GM18526 (cell line): ENCODE results near the gene FBXW8.

Source experiments
- POLR2A ChIP-seq: IDR thresholded peaks from 3 replicates; pipeline ENCODE4 v1.6.1; 2011; ENCODE audit not compliant: insufficient read length; ENCODE audit errors: extremely low read depth

The FBXW8 gene

DNA sequence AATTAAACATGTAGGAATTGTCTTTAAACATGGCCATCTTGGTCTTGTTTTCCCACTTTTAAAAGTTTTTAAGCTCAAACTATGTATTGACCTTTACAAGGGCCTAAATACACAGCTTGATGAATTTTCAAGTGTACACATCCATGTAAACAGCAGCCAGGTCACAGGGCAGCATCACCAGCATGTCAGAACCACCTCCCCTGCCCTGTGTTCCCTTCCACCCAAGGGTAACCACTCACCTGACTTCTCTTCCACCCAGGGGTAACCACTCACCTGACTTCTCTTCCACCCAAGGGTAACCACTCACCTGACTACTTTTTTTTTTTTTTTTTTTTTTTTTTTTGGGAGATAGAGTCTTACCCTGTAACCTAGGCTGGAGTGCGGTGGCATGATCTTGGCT, 4.6 kb downstream of the FBXW8 start:
- TF ChIP-seq POLR2A = no peak

DNA sequence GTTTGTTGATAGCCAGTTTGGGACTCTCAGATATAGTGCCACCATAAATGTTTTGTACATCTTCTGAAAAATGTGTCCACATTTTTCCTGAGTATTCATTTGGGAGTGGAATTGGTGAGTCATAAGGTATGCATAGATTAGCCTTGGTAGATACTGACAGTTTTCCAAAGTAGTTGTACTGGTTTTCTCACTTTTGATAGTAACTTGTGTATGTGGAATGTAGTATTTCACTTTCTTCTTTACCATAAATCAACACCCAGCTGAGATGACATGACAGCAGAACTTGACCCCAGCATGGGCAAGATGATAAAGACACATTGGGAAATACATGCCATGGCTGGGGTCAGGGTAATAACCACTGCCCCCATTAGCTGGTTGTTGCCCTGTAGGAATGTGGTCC, 5.4 kb downstream of the FBXW8 start:
- no peak for TF ChIP-seq POLR2A

DNA sequence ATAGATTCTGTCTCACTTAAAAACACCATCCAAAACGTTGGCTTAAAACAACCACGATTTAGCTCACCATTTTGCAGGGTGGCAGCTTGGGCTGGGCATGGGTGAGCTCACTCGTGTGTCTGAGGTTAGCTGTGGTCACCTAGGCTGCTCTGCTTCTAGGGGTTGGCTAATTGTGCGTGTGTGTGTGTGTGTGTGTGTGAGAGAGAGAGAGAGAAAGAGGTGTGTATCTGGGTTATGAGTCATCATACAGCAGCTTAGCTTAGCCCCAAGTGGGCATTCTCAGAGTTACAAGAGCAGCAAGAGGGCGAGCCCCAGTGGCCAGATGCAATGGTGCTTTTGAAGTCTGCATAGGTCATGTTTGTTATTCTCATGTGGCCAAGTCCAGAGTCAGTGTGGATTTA, 6.0 kb downstream of the FBXW8 start:
- TF ChIP-seq POLR2A = no peak

DNA sequence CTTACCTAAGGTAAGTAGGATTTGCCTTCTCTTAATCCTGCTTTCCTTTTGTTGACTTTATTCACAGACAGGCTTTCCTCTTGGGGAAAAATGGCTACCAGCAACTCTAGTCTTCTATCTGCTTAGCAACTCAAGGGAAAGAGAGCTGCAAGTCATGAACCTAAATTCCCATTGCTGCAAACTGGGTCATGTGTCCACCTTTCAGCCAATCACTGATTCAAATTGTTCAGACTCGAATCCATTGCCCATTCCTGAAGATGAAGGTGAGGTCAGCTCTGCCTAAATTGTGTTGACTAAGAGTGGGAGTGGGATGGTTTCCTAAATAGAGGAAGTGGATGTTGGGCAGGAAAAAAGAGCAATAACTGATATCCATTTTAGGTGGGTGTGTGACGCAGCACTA, 7.7 kb downstream of the FBXW8 start:
- TF ChIP-seq POLR2A = no peak

DNA sequence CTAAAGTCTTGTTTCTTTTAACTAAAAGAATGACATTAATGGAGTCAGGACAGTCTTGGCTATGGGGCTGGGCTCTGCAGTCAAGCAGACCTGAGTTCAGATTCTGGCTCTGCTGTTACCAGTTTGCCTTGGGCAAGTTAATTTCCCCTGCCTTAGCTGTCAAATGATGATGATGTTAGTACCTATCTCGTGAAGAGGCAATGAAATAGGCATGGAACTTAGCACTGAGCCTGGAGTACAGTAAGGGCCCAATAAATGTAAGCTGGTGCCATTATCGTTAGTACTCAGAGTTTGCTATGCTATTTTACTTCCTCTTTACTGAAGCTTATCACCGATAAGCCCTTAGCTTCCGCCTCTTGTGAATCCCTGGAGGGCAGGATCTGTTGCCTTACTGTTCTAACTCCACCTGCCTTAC, 8.5 kb downstream of the FBXW8 start:
- TF ChIP-seq POLR2A = no peak

DNA sequence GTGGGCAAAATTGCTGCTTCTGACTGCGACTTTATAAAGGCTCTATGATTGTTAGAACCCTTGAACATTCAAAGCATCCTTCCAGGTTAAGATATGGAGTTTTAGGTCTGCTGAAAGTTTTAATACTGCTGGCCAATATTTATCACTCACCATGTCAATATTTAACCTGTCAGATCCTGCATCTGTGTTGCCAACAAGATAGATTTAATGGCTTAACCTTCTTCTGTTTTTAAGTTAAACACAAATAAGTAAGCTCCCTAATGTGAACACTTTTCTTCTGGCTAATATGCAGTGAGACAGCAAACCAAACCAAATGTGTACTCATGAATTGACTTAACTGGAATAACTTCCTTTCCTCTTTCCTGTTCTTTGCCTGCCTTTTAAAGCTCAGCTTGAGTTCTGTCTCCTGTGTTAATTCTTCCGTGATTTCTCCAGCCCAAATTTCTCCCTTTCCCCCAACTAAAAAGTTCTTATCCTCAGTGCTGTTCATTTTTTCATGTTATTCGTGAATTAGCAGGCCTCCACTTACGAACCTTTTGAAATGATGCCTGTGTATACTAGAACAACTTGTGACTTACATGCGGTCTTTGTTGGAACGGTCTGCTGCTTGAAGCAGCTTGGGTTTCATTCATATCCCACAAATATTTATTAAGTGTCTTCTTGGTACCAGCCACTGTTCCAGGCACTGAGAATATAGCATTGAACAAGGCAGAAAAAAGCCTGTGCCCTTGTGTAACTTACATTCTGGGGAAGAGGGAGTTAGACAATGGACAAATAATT, 9.1 kb downstream of the FBXW8 start:
- TF ChIP-seq POLR2A = no peak

DNA sequence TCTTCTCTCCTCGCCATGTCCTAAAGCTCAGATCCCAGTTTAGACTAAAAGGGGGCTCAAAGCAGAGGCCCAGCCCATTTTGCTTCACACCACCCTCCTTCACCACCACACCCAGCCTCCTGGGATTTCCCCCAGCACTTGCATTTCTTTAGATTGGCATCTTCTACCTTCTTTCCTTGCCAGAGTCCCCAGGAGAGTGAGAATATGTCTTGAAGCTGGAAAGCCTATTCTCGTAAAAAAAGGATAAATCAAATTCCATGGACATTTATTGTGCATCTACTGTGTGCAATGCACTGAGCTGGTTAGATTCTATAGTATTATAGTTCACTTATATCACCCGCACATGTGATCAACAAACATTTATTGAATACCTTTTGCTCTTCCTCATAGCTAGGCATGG, 10.2 kb downstream of the FBXW8 start:
- no peak for TF ChIP-seq POLR2A

DNA sequence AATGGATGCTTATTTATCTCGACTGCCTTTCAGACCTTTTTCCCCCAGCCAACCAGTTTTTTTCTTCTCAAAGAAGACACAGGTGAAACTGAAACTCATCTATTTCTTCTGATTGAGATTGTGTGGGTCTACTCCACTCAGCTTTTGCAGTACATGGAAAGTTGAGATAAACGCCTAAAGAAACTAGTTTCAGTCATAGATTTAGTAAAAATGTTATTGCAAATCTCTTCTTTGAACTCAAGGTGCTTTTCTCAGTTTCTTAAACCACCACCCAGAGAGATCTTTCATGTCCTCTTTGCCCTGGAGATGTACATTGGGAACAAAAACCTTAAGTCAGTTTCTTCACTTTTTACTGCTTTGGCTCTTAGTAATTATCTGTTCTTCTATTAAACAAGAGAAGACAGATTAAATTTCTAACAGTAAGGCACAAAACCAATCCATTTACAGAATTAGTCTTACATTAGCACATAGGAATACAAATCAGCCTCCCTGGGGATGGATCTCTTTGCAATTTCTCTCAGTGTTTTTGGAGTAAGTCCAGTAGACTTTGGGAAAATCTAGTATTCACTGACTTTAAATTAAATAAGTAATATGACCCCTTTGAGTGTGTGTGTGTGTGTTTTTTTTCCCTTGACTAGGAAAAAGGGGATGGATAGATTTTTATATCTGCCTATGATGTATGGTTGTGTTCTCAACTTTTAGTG, 11.6 kb downstream of the FBXW8 start:
- no peak for TF ChIP-seq POLR2A

DNA sequence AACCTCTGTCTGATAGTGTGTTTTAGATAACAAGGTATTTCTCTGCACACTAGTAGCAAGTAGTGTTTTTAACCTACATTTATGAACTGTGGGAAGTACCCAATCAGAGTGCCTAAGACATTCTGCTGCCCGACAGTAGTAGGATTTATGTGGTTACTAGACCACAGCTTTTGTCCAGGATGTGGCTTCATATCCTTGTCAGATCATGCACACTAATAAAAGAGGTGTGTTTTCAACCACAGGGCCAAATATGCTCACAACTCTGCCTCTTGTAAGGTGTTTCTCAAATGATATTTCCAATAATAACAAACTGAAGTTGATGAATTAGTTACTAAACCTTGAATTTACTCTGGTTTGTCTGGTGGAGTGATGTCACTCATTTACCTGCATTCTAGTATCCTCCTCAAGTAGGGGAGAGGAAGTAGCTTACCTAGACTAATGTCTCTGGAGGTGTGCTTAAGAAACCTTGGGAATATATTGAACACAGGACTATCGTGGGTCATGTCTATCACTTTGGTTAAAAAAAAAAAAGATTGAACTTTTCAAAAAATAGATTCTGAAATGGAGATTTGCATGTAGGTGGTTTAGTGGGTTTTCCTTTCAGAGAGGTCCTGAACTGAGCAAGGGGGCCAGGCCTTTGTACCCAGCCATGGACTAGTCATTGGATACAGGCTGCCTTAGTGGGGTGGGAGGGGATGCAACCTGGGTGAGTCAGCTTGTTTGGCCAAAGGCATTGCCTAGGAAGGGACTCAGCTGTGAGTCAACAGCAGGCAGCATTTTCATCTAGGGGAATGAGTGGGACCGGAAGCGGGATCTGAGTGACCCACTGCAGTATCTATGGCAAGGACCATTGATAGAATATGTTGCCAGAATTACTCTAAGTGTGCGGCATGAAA, 14.1 kb downstream of the FBXW8 start:
- TF ChIP-seq POLR2A = no peak

DNA sequence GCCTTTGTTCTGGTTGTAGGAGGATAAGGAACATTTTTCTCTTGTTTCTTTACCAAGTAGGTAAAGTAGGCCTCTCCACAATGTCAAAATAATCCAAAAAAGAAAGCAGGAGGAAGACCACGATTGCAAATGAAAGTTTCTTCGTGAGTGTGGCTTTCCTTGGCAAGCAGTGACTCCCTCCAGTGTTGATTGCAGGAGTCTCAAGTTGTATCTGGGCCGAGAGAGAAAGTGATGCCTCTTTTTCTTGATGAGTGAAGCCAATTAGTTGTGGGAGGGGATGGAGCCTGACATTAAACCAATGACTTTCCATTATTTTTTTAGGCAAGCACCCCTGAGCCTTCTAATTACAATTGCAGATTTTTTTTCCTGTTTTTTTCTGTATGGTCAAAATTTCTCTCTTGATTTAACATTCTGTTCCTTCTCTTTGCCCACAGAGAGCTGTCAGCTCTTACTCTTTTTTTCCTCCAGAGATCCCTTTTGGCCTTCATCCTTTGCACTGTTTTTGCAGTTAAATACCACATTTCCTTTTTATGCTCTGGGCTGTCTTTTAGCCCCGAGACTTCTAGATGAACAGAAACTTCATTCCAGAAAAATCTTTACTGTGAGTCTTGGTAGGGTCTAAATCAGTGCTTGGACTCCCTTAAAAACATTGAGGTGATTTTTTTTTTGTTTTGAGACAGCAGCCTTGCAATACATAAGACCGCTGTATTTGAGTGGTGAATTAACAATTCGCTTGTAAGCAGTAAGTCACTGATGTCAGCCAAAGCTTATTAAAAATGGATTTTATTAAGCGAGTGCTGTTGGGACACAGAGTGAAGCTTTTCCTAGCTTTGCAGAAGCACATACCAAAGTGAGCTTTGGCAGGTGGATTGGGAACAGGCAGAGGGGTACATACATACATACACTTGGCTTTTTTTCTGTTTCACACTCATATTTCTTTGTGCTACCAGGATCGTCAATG, 15.8 kb downstream of the FBXW8 start:
- no peak for TF ChIP-seq POLR2A

DNA sequence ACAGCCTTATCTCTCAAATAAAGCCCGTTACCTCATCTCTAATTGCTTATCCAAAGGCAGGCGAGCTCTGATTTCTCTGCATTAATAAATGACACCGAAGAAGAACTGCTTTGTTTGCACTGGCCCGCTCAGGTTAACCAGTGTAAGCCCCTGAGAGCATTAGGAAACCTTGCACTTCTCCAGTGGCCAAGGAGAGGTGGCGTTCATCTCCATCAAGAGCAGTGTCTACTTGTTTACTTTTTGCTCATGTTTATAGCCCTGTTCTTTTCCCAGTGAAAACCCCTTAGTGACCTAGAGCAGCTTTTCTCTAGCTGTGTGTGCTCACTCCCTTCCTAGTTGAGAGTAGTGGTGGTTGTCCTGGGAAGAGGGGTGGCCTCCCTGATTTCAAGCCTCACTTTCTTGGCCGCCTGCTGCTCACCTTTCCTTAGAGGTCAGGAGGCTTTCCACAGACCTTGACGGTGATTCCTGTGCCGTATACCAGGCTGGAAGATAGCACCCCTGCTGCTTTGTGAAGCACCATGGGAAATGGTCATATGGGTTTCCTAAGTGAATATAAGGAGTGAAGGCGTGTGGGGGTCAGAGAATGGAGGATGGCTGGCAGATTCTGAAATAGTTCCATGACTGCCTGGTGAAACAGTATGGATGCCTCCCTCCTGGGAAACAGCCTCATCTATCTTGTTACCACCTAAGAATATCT, 16.6 kb downstream of the FBXW8 start:
- TF ChIP-seq POLR2A = no peak

DNA sequence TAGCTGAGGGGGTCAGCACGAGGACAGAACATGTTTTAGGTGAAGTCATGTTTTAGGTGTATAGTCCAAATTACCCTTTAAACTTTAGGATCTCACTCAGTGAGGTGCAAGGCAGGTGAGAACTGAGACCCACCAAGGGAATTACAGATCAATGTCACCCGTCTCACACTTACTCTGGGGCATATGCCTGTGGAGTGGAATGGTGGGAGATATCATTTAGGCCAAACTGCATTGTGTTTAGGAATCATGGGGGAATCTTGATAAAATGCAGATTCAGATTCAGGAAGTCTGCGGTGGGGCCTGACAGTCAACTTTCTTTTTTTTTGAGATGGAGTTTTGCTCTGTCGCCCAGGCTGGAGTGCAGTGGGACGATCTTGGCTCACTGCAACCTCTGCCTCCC, 17.8 kb downstream of the FBXW8 start:
- TF ChIP-seq POLR2A = no peak

DNA sequence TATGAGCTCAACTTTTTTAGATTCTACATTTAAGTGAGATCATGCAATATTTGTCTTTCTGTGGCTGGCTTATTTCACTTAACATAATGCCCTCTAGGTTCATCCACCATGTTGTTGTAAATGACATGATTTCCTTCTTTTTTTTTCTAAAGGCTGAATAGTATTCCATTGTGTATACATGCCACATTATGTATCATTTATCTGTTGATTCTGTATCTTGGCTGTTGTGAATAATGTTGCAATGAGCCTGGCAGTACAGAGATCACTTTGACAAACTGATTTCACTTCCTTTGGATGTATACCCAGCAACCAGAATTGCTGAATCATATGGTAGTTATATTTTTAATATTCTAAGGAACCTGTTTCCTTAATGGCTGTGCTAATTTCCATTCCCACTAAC, 19.1 kb downstream of the FBXW8 start:
- TF ChIP-seq POLR2A = no peak

DNA sequence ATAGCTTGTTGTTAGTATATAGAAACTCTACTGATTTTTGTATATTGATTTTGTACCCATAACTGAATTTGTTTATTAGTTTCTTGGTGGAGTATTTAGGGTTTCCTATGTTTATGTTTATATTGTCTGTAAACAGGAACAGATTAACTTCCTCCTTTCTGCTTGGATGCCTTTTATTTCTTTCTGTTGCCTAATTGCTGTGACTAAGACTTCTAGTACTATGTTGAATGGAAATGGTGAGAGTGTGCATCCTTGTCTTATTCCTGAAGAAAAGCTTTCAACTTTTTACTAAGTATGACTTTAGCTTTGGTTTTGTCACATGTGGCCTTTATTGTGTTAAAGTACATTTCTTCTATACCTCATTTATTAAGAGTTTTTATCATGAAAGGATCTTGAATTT, 20.9 kb downstream of the FBXW8 start:
- TF ChIP-seq POLR2A = no peak

DNA sequence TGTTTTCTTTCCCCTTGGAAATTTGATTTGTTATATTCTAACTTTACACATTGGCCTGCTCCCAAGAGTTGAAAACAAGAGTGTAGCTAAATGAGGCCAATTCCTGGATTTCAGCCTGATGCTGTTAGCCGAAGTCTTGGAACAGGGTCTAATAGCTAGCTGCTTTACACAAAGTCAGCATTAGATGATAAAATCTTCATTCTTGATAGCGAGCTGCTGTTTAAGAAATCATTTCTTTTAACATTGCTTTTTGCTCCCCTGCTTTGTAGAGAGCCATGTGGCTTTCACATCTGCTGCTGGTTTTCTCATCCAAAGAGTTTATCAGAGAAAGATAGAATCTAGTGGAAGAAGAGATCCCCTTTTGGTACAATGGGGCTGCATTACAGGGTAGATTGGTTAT, 22.3 kb downstream of the FBXW8 start:
- TF ChIP-seq POLR2A = no peak
